ENCODE results near the gene HMHB1. TPM values are rescaled to one million over a fixed set of nuclear protein-coding genes. Genes with fewer than 3 reads are reported as not detected.

Gene HMHB1
- total RNA-seq, 4 donors from 2014 or later: not detected

- H3K4me3 ChIP-seq: no peak overlapping the region
These were observed 18.7 kb upstream of the HMHB1 start for GRCh38 chr5:143793249-143793648.

GRCh38 chr5:143796125-143796524 lies 15.8 kb upstream of the HMHB1 start:
- TF ChIP-seq POLR2A (IDR thresholded peaks at IDR 0.05) (no peak), CTCF (IDR thresholded peaks at IDR 0.05) (no peak)
- no peak for DNase-seq
- no peak overlapping the region for H3K4me3 ChIP-seq
- H3K4me1 ChIP-seq: no peaks in the 10 kb centered on the region
- H3K36me3 ChIP-seq: no peaks in the 10 kb centered on the region
- H3K27ac ChIP-seq: no peak overlapping the region
- no peaks in the 10 kb centered on the region for H3K9me3 ChIP-seq
- H3K27me3 ChIP-seq: no peaks in the 10 kb centered on the region

More at GRCh38 chr5:143793249-143793648, 18.7 kb upstream of the HMHB1 start:
- Histone ChIP-seq H3K27me3 (no peaks in the 10 kb centered on the region), H3K4me1 (no peaks in the 10 kb centered on the region), H3K27ac (no peak overlapping the region), H3K9me3 (no peaks in the 10 kb centered on the region), H3K36me3 (no peaks in the 10 kb centered on the region)
- TF ChIP-seq POLR2A (IDR thresholded peaks at IDR 0.05) (no peak), CTCF (IDR thresholded peaks at IDR 0.05) (no peak)
- no peak for DNase-seq

- TF ChIP-seq CTCF (IDR thresholded peaks at IDR 0.05): no peak
- no peak for TF ChIP-seq POLR2A (IDR thresholded peaks at IDR 0.05)
- Histone ChIP-seq H3K36me3 (no peaks in the 10 kb centered on the region), H3K4me1 (no peaks in the 10 kb centered on the region), H3K27me3 (no peaks in the 10 kb centered on the region), H3K9me3 (no peaks in the 10 kb centered on the region), H3K4me3 (no peak overlapping the region), H3K27ac (no peak overlapping the region)
- DNase-seq: no peak
These were observed 15.2 kb upstream of the HMHB1 start for GRCh38 chr5:143796753-143797152.

- Histone ChIP-seq H3K27ac (no peak overlapping the region), H3K4me3 (no peak overlapping the region), H3K36me3 (no peaks in the 10 kb centered on the region), H3K27me3 (no peaks in the 10 kb centered on the region), H3K9me3 (no peaks in the 10 kb centered on the region), H3K4me1 (no peaks in the 10 kb centered on the region)
- TF ChIP-seq CTCF (IDR thresholded peaks at IDR 0.05): no peak
- no peak for TF ChIP-seq POLR2A (IDR thresholded peaks at IDR 0.05)
- DNase-seq: no peak
These were observed 11.2 kb upstream of the HMHB1 start for GRCh38 chr5:143800715-143801114.

- no peaks in the 10 kb centered on the region for H3K9me3 ChIP-seq
- no peaks in the 10 kb centered on the region for H3K27me3 ChIP-seq
- no peaks in the 10 kb centered on the region for H3K36me3 ChIP-seq
- no peaks in the 10 kb centered on the region for H3K4me1 ChIP-seq
- H3K27ac ChIP-seq: no peak overlapping the region
- DNase-seq: no peak
- TF ChIP-seq POLR2A (IDR thresholded peaks at IDR 0.05) (no peak), CTCF (IDR thresholded peaks at IDR 0.05) (no peak)
- no peak overlapping the region for H3K4me3 ChIP-seq
These were observed 10.6 kb upstream of the HMHB1 start for GRCh38 chr5:143801252-143801939.

Data from Peyer's patch (tissue), 4 donors.